Measurements from ENCODE around the gene CYP26B1. TPM values are rescaled to one million over a fixed set of nuclear protein-coding genes. Genes with fewer than 3 reads are reported as not detected.

CYP26B1 gene
- total and polyA plus RNA-seq, 9 of the 15 experiments (the other 6 are each of a cell fraction or from before 2014, with no cell fraction given), result 0.01 to 0.13 (median 0.04) TPM; not detected in 6

DNA sequence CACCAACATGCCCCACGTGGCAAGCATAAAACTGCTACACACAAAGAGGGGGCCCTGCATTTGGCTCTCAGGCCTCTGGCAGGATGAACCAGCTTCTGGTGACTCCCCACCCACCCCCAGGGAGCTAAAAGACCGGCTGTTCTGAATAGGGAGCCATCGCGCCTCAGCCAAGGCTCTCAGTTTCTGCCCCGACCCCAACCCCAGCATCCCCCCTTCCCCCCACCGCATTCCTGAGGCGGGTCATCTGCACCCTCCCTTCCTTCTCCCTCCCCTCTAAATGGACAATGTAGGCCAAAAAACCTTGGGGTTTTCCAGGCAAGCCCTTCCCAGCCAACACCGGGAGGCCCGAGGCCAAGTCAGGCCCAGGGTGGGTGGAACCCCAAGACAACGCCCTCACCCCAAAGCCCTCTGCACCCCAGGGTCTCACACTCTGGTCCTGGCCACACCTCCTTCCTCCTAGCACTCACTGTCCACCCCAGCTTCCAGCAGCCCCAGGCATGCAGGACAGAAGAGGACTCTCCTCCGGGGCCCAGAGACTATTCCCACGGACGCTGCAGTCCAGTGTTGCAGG lies 5.7 kb downstream of the CYP26B1 start:
- TF ChIP-seq ZNF512 (tag; IDR thresholded peaks at IDR 0.05), result no peak
- FAIRE-seq, result no peak
- H3K36me3 ChIP-seq (ENCODE audit: control insufficient read depth, insufficient read depth, low read length), result no peaks in the 10 kb centered on the region
- H2AFZ ChIP-seq (ENCODE audit: low read depth, low read length), result no peak overlapping the region
- no peak overlapping the region for H3K4me3 ChIP-seq
- intact Hi-C loops (cut with micrococcal nuclease) (no loop called here), in situ Hi-C loops (cut with MboI) (no loop called here)
- no peaks in the 10 kb centered on the region for H3K79me2 ChIP-seq (ENCODE audit: control insufficient read depth, insufficient read depth, low read length)
- 0% methylated on average over 6 of the region's 13 CpGs for WGBS (ENCODE audit: insufficient coverage, low coverage, missing lambda C conversion rate)
- peaks cover 0 to 26% of the 10 kb centered on the region in 2 experiments; a peak in 2 of 5 replicates for H3K4me1 ChIP-seq (replicated peaks in 1 of 2; ENCODE audit: control insufficient read depth in 2 of 2, insufficient read depth in 2 of 2, low read length in 2 of 2)
- H3K27ac ChIP-seq (ENCODE audit: extremely low read depth, low read depth, low read length), result no peak overlapping the region
- ATAC-seq, result no peak
- DNase-seq (ENCODE audit: extremely low read depth in 1 of 4, low spot score in 3 of 4), result no peak
- CTCF ChIA-PET (ENCODE audit: low intra/inter-chr PET ratio), result no interaction called here
- no peak overlapping the region for H3K9ac ChIP-seq (ENCODE audit: insufficient read depth in 1 of 2, low read depth in 2 of 2, low read length in 2 of 2)
- POLR2A ChIA-PET, result interaction anchor here (0.6 kb wide), 1 partner anchor 334 kb away, joined by 3 read pairs; no protein-coding TSS in a partner anchor
- peaks cover 0 to 34% of the 10 kb centered on the region in 2 experiments; a peak in 2 of 5 replicates for H3K27me3 ChIP-seq (ENCODE audit: control insufficient read depth in 2 of 2, insufficient read depth in 2 of 2, low read length in 2 of 2)
- H3K4me2 ChIP-seq (ENCODE audit: insufficient read depth, low read length), result no peak overlapping the region
- no TSS peak for BruUV-seq (replicated peaks)
- H3K9me1 ChIP-seq (ENCODE audit: control insufficient read depth, insufficient read depth, low read length), result peaks cover 5% of the 10 kb centered on the region
- H3K9me3 ChIP-seq (replicated peaks; ENCODE audit: control insufficient read depth, insufficient read depth, low read depth, low read length), result no peaks in the 10 kb centered on the region
- no peaks in the 10 kb centered on the region for H4K20me1 ChIP-seq (replicated peaks; ENCODE audit: control insufficient read depth, insufficient read depth, low read length)

- ChIA-PET POLR2A (no interaction called here), CTCF (ENCODE audit: low intra/inter-chr PET ratio) (no interaction called here)
- Histone ChIP-seq H3K36me3 (ENCODE audit: control insufficient read depth, insufficient read depth, low read length) (no peaks in the 10 kb centered on the region), H3K4me3 (no peak overlapping the region), H3K9ac (ENCODE audit: insufficient read depth in 1 of 2, low read depth in 2 of 2, low read length in 2 of 2) (no peak overlapping the region), H3K9me3 (replicated peaks; ENCODE audit: control insufficient read depth, insufficient read depth, low read depth, low read length) (no peaks in the 10 kb centered on the region), H2AFZ (ENCODE audit: low read depth, low read length) (no peak overlapping the region), H3K27me3 (ENCODE audit: control insufficient read depth in 2 of 2, insufficient read depth in 2 of 2, low read length in 2 of 2) (peaks cover 0 to 26% of the 10 kb centered on the region in 2 experiments; a peak in 2 of 5 replicates), H4K20me1 (replicated peaks; ENCODE audit: control insufficient read depth, insufficient read depth, low read length) (no peaks in the 10 kb centered on the region), H3K27ac (ENCODE audit: extremely low read depth, low read depth, low read length) (no peak overlapping the region), H3K4me2 (ENCODE audit: insufficient read depth, low read length) (no peak overlapping the region), H3K4me1 (replicated peaks in 1 of 2; ENCODE audit: control insufficient read depth in 2 of 2, insufficient read depth in 2 of 2, low read length in 2 of 2) (peaks cover 0 to 26% of the 10 kb centered on the region in 2 experiments; a peak in 2 of 5 replicates), H3K9me1 (ENCODE audit: control insufficient read depth, insufficient read depth, low read length) (peaks cover 5% of the 10 kb centered on the region), H3K79me2 (ENCODE audit: control insufficient read depth, insufficient read depth, low read length) (no peaks in the 10 kb centered on the region)
- BruUV-seq (replicated peaks), result no TSS peak
- ATAC-seq (no peak), DNase-seq (ENCODE audit: extremely low read depth in 1 of 4, low spot score in 3 of 4) (no peak), FAIRE-seq (no peak)
- in situ Hi-C loops (cut with MboI) (no loop called here), intact Hi-C loops (cut with micrococcal nuclease) (no loop called here)
- WGBS (ENCODE audit: insufficient coverage, low coverage, missing lambda C conversion rate), result 2% methylated on average over 5 of the region's 5 CpGs
- TF ChIP-seq FOXM1 (IDR thresholded peaks at IDR 0.05; ENCODE audit: low read depth), result no peak
- no peak for TF ChIP-seq FOXM1 (CRISPR knock-in tag; IDR thresholded peaks at IDR 0.05; ENCODE audit: low read depth)
- TF ChIP-seq, protein P1, sequence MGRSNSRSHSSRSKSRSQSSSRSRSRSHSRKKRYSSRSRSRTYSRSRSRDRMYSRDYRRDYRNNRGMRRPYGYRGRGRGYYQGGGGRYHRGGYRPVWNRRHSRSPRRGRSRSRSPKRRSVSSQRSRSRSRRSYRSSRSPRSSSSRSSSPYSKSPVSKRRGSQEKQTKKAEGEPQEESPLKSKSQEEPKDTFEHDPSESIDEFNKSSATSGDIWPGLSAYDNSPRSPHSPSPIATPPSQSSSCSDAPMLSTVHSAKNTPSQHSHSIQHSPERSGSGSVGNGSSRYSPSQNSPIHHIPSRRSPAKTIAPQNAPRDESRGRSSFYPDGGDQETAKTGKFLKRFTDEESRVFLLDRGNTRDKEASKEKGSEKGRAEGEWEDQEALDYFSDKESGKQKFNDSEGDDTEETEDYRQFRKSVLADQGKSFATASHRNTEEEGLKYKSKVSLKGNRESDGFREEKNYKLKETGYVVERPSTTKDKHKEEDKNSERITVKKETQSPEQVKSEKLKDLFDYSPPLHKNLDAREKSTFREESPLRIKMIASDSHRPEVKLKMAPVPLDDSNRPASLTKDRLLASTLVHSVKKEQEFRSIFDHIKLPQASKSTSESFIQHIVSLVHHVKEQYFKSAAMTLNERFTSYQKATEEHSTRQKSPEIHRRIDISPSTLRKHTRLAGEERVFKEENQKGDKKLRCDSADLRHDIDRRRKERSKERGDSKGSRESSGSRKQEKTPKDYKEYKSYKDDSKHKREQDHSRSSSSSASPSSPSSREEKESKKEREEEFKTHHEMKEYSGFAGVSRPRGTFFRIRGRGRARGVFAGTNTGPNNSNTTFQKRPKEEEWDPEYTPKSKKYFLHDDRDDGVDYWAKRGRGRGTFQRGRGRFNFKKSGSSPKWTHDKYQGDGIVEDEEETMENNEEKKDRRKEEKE (IDR thresholded peaks at IDR 0.05; ENCODE audit: borderline replicate concordance in 1 of 2, control insufficient read depth in 1 of 2, low read depth in 2 of 2, low read length in 1 of 2), result no peak
- TF ChIP-seq POLR2AphosphoS2 (IDR thresholded peaks at IDR 0.05; ENCODE audit: low read length), result no peak
- no peak for TF ChIP-seq NCOA1 (IDR thresholded peaks at IDR 0.05; ENCODE audit: low read depth)
- TF ChIP-seq SETDB1 (IDR thresholded peaks at IDR 0.05; ENCODE audit: low read length), result no peak
- TF ChIP-seq HEY1 (CRISPR knock-in tag; IDR thresholded peaks at IDR 0.05; ENCODE audit: borderline replicate concordance), result no peak
- TF ChIP-seq STAT5A (IDR thresholded peaks at IDR 0.05; ENCODE audit: borderline replicate concordance, low read length), result no peak
- TF ChIP-seq TAL1 (IDR thresholded peaks at IDR 0.05), result no peak
- no peak for TF ChIP-seq CHCHD3 (CRISPR knock-in tag; IDR thresholded peaks at IDR 0.05)
These were observed 6.5 kb downstream of the CYP26B1 start for GRCh38 chr2:72141032-72141645.
